ENCODE results near the gene ATXN1. TPM values are rescaled to one million over a fixed set of nuclear protein-coding genes. Genes with fewer than 3 reads are reported as not detected.

The ATXN1 gene
- total and polyA plus RNA-seq, 2 of the 8 experiments (the other 6 are each of a cell fraction or from before 2014, with no cell fraction given), result 1.6 to 4.0 TPM

- TF ChIP-seq CHD7 (IDR thresholded peaks at IDR 0.05; ENCODE audit: insufficient replicate concordance, low read length) (no peak), GABPA (IDR thresholded peaks at IDR 0.05; ENCODE audit: borderline replicate concordance, insufficient read depth, low read length) (no peak), TAF7 (optimal IDR thresholded peaks at IDR 0.05; ENCODE audit: borderline replicate concordance, low read depth, low read length) (no peak), TEAD4 (IDR thresholded peaks at IDR 0.05; ENCODE audit: low read depth, low read length) (no peak)
These were observed 84.9 kb downstream of the ATXN1 start (continued) for GRCh38 chr6:16676376-16676775.
